GM06990 (cell line): Measurements from ENCODE around the gene DIAPH2.

Experiments used
- DNase-seq: peaks from one replicate; pipeline ENCODE4 v3.0.0-alpha.2; 2011; ENCODE audit not compliant: insufficient read length; ENCODE audit errors: extremely low read depth
- H3K27me3 ChIP-seq: replicated peaks from 2 replicates; pipeline ENCODE4 v1.6.0; 2011; ENCODE audit warnings: low read length; ENCODE audit not compliant: control insufficient read depth, insufficient read depth
- H3K36me3 ChIP-seq: 2 replicates; pipeline ENCODE4 v1.5.1; 2011; ENCODE audit warnings: low read length; ENCODE audit not compliant: control insufficient read depth, insufficient read depth
- H3K4me3 ChIP-seq: replicated peaks from 2 replicates; pipeline ENCODE4 v1.5.1; 2011; ENCODE audit warnings: low read depth, mild to moderate bottlenecking, control low read depth, low read length
- TF ChIP-seq, protein P1 (sequence below): IDR thresholded peaks from 2 replicates; pipeline ENCODE4 v1.5.1; 2011; ENCODE audit warnings: low read length, control low read depth, mild to moderate bottlenecking, inconsistent platforms; ENCODE audit not compliant: insufficient read depth, poor library complexity, severe bottlenecking

Gene DIAPH2

DNA sequence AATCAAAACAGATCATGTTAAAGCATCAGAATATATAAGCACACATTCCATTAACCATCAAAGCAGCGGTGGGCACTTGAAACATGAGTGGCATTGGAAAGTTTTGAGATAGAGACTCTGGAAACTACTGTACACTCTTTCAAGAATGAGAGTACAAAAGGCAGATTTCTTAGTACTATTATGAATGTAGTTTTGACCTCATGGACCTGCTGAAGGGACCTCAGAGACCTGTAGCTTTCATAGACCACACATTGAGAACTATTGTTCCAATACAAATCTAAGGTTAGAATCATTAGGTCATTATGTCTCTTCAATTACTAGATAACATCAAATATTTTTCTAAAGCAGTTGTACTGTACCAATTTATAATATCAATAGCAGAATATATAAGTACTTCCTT, 482.7 kb downstream of the DIAPH2 start:
- Histone ChIP-seq H3K4me3 (no peak overlapping the region), H3K36me3 (no peaks in the 10 kb centered on the region), H3K27me3 (no peaks in the 10 kb centered on the region)
- TF ChIP-seq, protein P1, sequence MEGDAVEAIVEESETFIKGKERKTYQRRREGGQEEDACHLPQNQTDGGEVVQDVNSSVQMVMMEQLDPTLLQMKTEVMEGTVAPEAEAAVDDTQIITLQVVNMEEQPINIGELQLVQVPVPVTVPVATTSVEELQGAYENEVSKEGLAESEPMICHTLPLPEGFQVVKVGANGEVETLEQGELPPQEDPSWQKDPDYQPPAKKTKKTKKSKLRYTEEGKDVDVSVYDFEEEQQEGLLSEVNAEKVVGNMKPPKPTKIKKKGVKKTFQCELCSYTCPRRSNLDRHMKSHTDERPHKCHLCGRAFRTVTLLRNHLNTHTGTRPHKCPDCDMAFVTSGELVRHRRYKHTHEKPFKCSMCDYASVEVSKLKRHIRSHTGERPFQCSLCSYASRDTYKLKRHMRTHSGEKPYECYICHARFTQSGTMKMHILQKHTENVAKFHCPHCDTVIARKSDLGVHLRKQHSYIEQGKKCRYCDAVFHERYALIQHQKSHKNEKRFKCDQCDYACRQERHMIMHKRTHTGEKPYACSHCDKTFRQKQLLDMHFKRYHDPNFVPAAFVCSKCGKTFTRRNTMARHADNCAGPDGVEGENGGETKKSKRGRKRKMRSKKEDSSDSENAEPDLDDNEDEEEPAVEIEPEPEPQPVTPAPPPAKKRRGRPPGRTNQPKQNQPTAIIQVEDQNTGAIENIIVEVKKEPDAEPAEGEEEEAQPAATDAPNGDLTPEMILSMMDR = no peak
- no peak for DNase-seq

DNA sequence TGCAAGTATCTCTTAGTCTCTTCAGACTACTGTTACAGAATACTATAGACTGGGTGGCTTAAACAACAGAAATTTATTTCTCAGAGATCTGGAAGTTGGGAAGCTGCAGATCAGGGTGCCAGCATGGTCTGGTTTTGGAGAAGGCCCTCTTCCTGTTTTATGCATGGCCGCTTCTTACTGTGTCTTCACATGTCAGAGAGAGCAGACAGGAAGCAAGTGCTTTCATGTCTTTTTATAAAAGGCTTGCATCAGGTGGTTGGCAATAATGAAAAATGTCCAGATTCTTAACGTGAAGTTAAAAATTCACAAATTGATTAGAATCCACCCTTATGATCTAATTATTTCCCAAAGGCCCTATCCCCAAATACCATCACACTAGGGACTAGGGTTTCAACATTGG, 484.0 kb downstream of the DIAPH2 start:
- no peaks in the 10 kb centered on the region for H3K36me3 ChIP-seq
- TF ChIP-seq, protein P1 = no peak
- DNase-seq = peak; percentile 19
- H3K27me3 ChIP-seq = no peaks in the 10 kb centered on the region
- H3K4me3 ChIP-seq = no peak overlapping the region

DNA sequence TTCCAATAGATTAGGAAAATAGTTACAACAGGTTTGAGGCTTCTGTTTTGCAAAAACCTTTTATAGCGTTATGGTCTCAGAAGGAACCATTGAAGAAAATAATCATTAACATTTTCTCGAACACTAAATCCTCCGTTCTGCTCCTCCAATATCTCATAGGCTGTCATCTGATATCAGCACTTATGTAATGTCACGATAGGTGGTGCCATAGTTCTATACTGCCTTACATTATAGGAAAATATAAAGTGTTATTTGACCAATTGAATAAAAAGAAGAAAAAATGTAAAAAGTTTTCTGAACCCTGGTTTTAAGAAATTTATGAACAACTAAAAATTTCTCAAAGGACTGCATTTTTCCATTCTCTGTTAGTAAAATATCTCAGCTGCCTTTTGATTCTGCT, 490.5 kb downstream of the DIAPH2 start:
- H3K4me3 ChIP-seq = no peak overlapping the region
- TF ChIP-seq, protein P1 = no peak
- DNase-seq = no peak

DNA sequence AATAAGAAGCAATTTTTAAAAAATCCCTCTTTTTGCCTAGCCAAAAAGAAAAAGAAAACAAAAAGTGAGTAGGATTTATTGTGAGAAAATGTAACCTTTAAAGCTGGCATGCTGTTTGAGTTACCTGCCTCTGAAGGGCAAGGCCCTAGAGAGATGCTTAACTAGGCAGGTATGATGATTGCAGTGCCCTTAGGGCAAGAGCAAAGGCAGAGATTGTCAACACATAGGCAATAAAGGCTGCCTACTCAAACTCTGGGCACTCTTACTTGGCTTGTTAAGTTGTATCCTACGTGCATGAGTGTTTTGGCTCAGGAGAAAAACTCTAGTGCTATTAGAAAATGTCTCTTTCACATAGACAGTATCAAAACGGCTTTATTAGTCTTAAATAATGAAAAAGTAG, 505.0 kb downstream of the DIAPH2 start:
- Histone ChIP-seq H3K4me3 (no peak overlapping the region), H3K36me3 (no peaks in the 10 kb centered on the region), H3K27me3 (no peaks in the 10 kb centered on the region)
- TF ChIP-seq, protein P1 = no peak
- DNase-seq = no peak

More for the DNA sequence above, 490.5 kb downstream of the DIAPH2 start:
- no peaks in the 10 kb centered on the region for H3K27me3 ChIP-seq
- no peaks in the 10 kb centered on the region for H3K36me3 ChIP-seq

DNA sequence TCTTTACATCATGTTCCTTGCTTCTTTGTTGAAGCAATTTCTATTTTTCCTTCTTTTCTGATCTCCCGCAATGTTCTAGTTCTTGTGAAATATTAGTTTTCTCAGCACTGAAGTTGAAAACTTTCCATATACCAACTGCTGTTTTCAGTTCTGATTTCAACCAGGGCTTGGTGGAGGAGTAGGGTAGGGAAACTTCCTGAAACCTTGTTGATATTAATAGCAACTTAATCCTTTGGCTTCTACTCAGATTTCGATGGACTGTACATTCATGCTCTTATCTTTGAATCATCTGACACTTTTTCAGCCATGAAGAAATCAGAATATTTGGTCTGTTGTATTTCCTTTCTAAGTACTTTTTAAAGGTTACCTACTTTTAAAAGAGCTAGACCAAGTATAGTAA, 514.9 kb downstream of the DIAPH2 start:
- no peak for DNase-seq
- no peaks in the 10 kb centered on the region for H3K27me3 ChIP-seq
- TF ChIP-seq, protein P1 = no peak
- H3K4me3 ChIP-seq = no peak overlapping the region
- H3K36me3 ChIP-seq = no peaks in the 10 kb centered on the region

DNA sequence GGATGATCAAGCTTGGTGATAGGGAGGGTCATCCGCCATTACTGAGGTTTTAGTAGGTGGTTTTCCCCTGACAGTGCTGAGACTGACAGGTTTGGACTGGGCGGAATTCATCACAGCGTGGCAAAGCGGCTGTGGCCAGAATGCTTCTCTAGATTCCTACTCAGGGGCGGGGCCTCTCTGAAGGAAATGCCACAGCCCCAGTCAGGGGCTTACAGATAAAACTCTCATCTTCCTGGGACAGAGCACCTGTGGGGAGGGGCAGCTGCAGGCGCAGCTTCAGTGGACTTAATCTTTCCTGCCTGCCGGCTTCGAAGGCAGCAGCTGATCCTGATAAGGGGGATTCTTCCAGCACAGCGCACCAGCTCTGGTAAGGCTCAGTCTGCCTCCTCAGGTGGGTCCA, 515.8 kb downstream of the DIAPH2 start:
- no peak for DNase-seq
- Histone ChIP-seq H3K36me3 (no peaks in the 10 kb centered on the region), H3K4me3 (no peak overlapping the region), H3K27me3 (no peaks in the 10 kb centered on the region)
- TF ChIP-seq, protein P1 = no peak
